DMS114 treated with DMSO at 0.1 percent for 48 hours (cell line): ENCODE data around the gene ZBTB8A.
"Not testable (repeated sequence)": the region's sequence is repeated elsewhere in the genome, so short reads cannot be mapped to it uniquely, and the experiment has no call there.

Source experiments
- DNase-seq: peaks from one replicate; lab custom pipeline; 2025; ENCODE audit not compliant: unreplicated experiment; lab: John Stamatoyannopoulos, UW

ZBTB8A gene

GRCh38 chr1:32538887-32539583, at the start of gene ZBTB8A:
ZBTB8A (plus strand) TSS chr1:32539427; CDS start chr1:32592932, 53,505 bp downstream.
- peak; percentile 69 for DNase-seq

GRCh38 chr1:32489774-32490454, 49.3 kb upstream of the ZBTB8A start:
- no peak for DNase-seq

GRCh38 chr1:32491386-32491785, 47.8 kb upstream of the ZBTB8A start:
- DNase-seq: no peak

GRCh38 chr1:32494196-32494595, 45.0 kb upstream of the ZBTB8A start:
- DNase-seq: no peak

GRCh38 chr1:32494711-32495337, 44.4 kb upstream of the ZBTB8A start:
- DNase-seq: no peak

GRCh38 chr1:32496127-32496526, 43.1 kb upstream of the ZBTB8A start:
- DNase-seq: no peak

GRCh38 chr1:32498751-32499150, 40.5 kb upstream of the ZBTB8A start:
- DNase-seq: no peak

GRCh38 chr1:32500387-32501209, 38.6 kb upstream of the ZBTB8A start:
- DNase-seq: peak; percentile 49

- no peak for DNase-seq
These were observed 37.4 kb upstream of the ZBTB8A start for GRCh38 chr1:32501865-32502264.

- DNase-seq: no peak
These were observed 36.1 kb upstream of the ZBTB8A start for GRCh38 chr1:32503153-32503552.

- DNase-seq: no peak
These were observed 32.2 kb upstream of the ZBTB8A start for GRCh38 chr1:32507021-32507420.

GRCh38 chr1:32508761-32509160, 30.5 kb upstream of the ZBTB8A start:
- DNase-seq: no peak

GRCh38 chr1:32509939-32510338, 29.3 kb upstream of the ZBTB8A start:
- DNase-seq: no peak

- no peak for DNase-seq
These were observed 22.8 kb upstream of the ZBTB8A start for GRCh38 chr1:32516402-32516801.

GRCh38 chr1:32518976-32519375, 20.3 kb upstream of the ZBTB8A start:
- no peak for DNase-seq

- DNase-seq: no peak
These were observed 18.1 kb upstream of the ZBTB8A start for GRCh38 chr1:32521165-32521564.

- no peak for DNase-seq
These were observed 14.2 kb upstream of the ZBTB8A start for GRCh38 chr1:32525053-32525452.

- DNase-seq: no peak
These were observed 13.4 kb upstream of the ZBTB8A start for GRCh38 chr1:32525661-32526444.

GRCh38 chr1:32528550-32528949, 10.7 kb upstream of the ZBTB8A start:
- not testable (repeated sequence) for DNase-seq

GRCh38 chr1:32533792-32534327, 5.4 kb upstream of the ZBTB8A start:
- DNase-seq: no peak
